Stomach (tissue), 4 donors: ENCODE data around the gene RFX2.

Source experiments
- CTCF ChIP-seq, 7 experiments: fragments of 450-650 bp in 4 of 7; fragments of 200-600 bp in 3 of 7; sonication (generic) in 3 of 7; IDR thresholded peaks; one replicate each; pipeline ENCODE4 v1.5.1; 2016 to 2019; ENCODE audit warnings: antibody characterized with exemption in 7 of 7, control low read depth in 2 of 7, mild to moderate bottlenecking in 1 of 7
- POLR2AphosphoS5 ChIP-seq, 3 donors: sonication (generic); formaldehyde crosslinking; IDR thresholded peaks; one replicate each; pipeline ENCODE4 v1.6.1; 2016; ENCODE audit warnings: antibody characterized with exemption in 3 of 3

DNA sequence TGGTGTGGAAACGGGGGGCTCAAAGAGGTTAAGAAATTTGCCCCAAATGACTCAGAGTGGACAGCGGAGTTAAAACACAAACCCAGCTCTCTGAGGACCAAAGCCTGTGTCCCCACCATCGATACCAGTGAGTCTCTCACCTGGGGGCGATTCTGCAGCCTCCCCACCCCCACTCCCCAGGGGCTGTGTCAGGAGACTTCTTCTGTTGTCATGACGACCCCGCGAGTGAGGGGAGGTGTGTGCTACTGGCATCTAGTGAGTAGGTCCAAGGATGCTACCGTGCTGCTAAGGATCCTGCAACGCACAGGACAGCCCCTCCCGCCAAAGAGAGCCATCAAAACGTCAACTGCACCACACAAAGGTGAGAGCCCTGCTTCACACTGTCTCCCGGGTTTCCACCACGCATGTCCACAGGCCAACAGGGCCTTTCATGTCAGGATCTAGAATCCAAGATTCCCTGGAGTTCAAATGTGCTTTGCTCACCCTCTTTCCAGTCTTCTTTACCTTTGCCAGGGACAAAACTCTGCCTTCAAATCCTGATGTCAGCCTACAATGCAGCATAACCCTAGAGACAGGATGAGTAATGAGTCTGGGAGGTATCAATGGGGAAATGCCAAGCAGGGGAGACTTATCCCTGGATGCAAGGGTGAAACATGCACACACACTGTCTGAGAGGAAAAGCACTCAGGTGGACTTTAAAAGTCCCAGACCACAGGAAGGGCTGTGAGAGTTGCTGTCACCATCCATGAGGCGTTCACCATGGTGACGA lies 136.2 kb downstream of the RFX2 start:
- no peak for TF ChIP-seq CTCF (IDR thresholded peaks at IDR 0.05)
- no peak for TF ChIP-seq POLR2AphosphoS5 (IDR thresholded peaks at IDR 0.05)
